IMR-90 (cell line): ENCODE data around the gene DYNC2LI1. TPM values are rescaled to one million over a fixed set of nuclear protein-coding genes. Genes with fewer than 3 reads are reported as not detected.

Experiments used
- ATAC-seq: fragments of 200-7000 bp; cut with Tn5 transposase; 2 replicates; pipeline ENCODE4 v1.9.1; 2020; ENCODE audit warnings: low read depth, mild to moderate bottlenecking, moderate library complexity
- BruUV-seq: library from RNA; stranded (reverse); fragments of 400-500 nt; replicated peaks from 2 replicates; lab custom pipeline; 2021; lab: Mats Ljungman, UMichigan
- CTCF ChIA-PET: fragments of 300-600 bp; formaldehyde crosslinking; extraction: SDS; loops from one replicate; lab custom pipeline; 2021; ENCODE audit warnings: antibody characterized with exemption; lab: Yijun Ruan, JAX
- POLR2A ChIA-PET: fragments of 300-600 bp; sonication (Branson Sonifier 250); formaldehyde crosslinking; loops from one replicate; lab custom pipeline; 2022; ENCODE audit warnings: antibody characterized with exemption; ENCODE audit not compliant: unreplicated experiment; lab: Charles Lee
- DNase-seq: peaks from one replicate; pipeline ENCODE4 v3.0.0; 2013
- H2AFZ ChIP-seq: replicated peaks from 2 replicates; pipeline ENCODE3; 2013; ENCODE audit warnings: low read length, mild to moderate bottlenecking; ENCODE audit not compliant: poor library complexity
- H2AK5ac ChIP-seq: 2 replicates; pipeline ENCODE4 v1.6.1; 2013; ENCODE audit warnings: low read depth, low read length, inconsistent platforms
- H2AK9ac ChIP-seq: replicated peaks from 2 replicates; pipeline ENCODE3; 2013; ENCODE audit warnings: mild to moderate bottlenecking, low read depth, low read length, moderate library complexity; ENCODE audit not compliant: poor library complexity
- H2BK120ac ChIP-seq: 2 replicates; pipeline ENCODE4 v1.6.1; 2013; ENCODE audit warnings: low read depth, low read length, inconsistent platforms
- H2BK15ac ChIP-seq: 3 replicates; pipeline ENCODE4 v1.6.1; 2013; ENCODE audit warnings: low read depth, low read length, inconsistent platforms
- H2BK20ac ChIP-seq: 2 replicates; pipeline ENCODE4 v1.6.1; 2013; ENCODE audit warnings: low read depth, mild to moderate bottlenecking, inconsistent platforms, low read length, moderate library complexity
- H2BK5ac ChIP-seq: 2 replicates; pipeline ENCODE4 v1.6.1; 2013; ENCODE audit warnings: mild to moderate bottlenecking, low read depth, low read length, inconsistent platforms; ENCODE audit not compliant: poor library complexity, severe bottlenecking
- H3K14ac ChIP-seq: replicated peaks from 2 replicates; pipeline ENCODE4 v1.6.1; 2013; ENCODE audit warnings: low read depth, low read length, inconsistent platforms
- H3K18ac ChIP-seq: 2 replicates; pipeline ENCODE4 v1.6.1; 2013; ENCODE audit warnings: low read depth, low read length, control low read depth
- H3K23ac ChIP-seq: 2 replicates; pipeline ENCODE4 v1.6.1; 2013; ENCODE audit warnings: low read depth, low read length, inconsistent platforms
- H3K27ac ChIP-seq: 2 replicates; pipeline ENCODE4 v1.5.1; 2013; ENCODE audit warnings: mild to moderate bottlenecking, control low read depth, low read length; ENCODE audit not compliant: insufficient read depth
- H3K27me3 ChIP-seq: 2 replicates; pipeline ENCODE4 v1.6.1; 2013; ENCODE audit warnings: low read length; ENCODE audit not compliant: control insufficient read depth, insufficient read depth
- H3K36me3 ChIP-seq: 2 replicates; pipeline ENCODE4 v1.6.1; 2013; ENCODE audit warnings: low read length, mixed read lengths; ENCODE audit not compliant: control insufficient read depth, insufficient read depth
- H3K4ac ChIP-seq: 2 replicates; pipeline ENCODE4 v1.6.1; 2013; ENCODE audit warnings: low read depth, low read length, inconsistent platforms
- H3K4me1 ChIP-seq: 2 replicates; pipeline ENCODE4 v1.6.1; 2013; ENCODE audit warnings: low read length, mixed read lengths; ENCODE audit not compliant: control insufficient read depth, insufficient read depth
- H3K4me2 ChIP-seq: 2 replicates; pipeline ENCODE4 v1.6.1; 2013; ENCODE audit warnings: low read depth, mild to moderate bottlenecking, control low read depth, low read length, moderate library complexity
- H3K4me3 ChIP-seq: 2 replicates; pipeline ENCODE4 v1.5.1; 2013; ENCODE audit warnings: low read depth, mild to moderate bottlenecking, control low read depth, low read length, moderate library complexity; ENCODE audit not compliant: insufficient read depth
- H3K56ac ChIP-seq: 2 replicates; pipeline ENCODE4 v1.6.1; 2013; ENCODE audit warnings: low read length, inconsistent platforms; ENCODE audit not compliant: insufficient read depth; ENCODE audit errors: extremely low read depth
- H3K79me1 ChIP-seq, 2 experiments: 2 replicates each; pipeline ENCODE4 v1.6.1; 2013; ENCODE audit warnings: low read length in 2 of 2, inconsistent platforms in 1 of 2, low read depth in 1 of 2
- H3K9ac ChIP-seq: 2 replicates; pipeline ENCODE4 v1.6.1; 2013; ENCODE audit warnings: low read depth, low read length, control low read depth
- H3K9me1 ChIP-seq: 2 replicates; pipeline ENCODE4 v1.6.1; 2013; ENCODE audit warnings: low read length, inconsistent platforms; ENCODE audit not compliant: insufficient read depth
- H3K9me3 ChIP-seq: 2 replicates; pipeline ENCODE4 v1.6.1; 2013; ENCODE audit warnings: low read length; ENCODE audit not compliant: control insufficient read depth, insufficient read depth
- H4K20me1 ChIP-seq: 2 replicates; pipeline ENCODE4 v1.6.1; 2013; ENCODE audit warnings: low read length, inconsistent platforms; ENCODE audit not compliant: insufficient read depth
- H4K5ac ChIP-seq: 2 replicates; pipeline ENCODE4 v1.6.1; 2013; ENCODE audit warnings: mild to moderate bottlenecking, low read depth, low read length, control low read depth
- H4K8ac ChIP-seq, 2 experiments: 2 replicates each; pipeline ENCODE4 v1.6.1; 2013; ENCODE audit warnings: low read depth in 2 of 2, low read length in 2 of 2, control low read depth in 1 of 2, inconsistent platforms in 1 of 2
- H4K91ac ChIP-seq: 2 replicates; pipeline ENCODE4 v1.6.1; 2013; ENCODE audit warnings: low read depth, low read length, inconsistent platforms; ENCODE audit not compliant: insufficient read depth
- BHLHE40 ChIP-seq: fragments of 150-350 bp; IDR thresholded peaks from 2 replicates; pipeline ENCODE4 v1.6.1; 2016; ENCODE audit warnings: mild to moderate bottlenecking, low read depth, low read length
- CEBPB ChIP-seq: IDR thresholded peaks from 2 replicates; pipeline ENCODE4 v1.6.1; 2012; ENCODE audit warnings: low read depth, low read length, improper control_type of control experiment
- CTCF ChIP-seq: conservative IDR thresholded peaks from 2 replicates; pipeline ENCODE4 v1.5.1; 2012; ENCODE audit warnings: mild to moderate bottlenecking, low read depth, low read length, improper control_type of control experiment
- ELK1 ChIP-seq: fragments of 150-350 bp; IDR thresholded peaks from 2 replicates; pipeline ENCODE4 v1.6.1; 2016; ENCODE audit warnings: low read depth, mild to moderate bottlenecking, low read length, moderate library complexity, borderline replicate concordance
- FOS ChIP-seq: fragments of 150-350 bp; IDR thresholded peaks from 2 replicates; pipeline ENCODE4 v1.6.1; 2016; ENCODE audit warnings: low read depth, low read length
- MAFK ChIP-seq: IDR thresholded peaks from 2 replicates; pipeline ENCODE4 v1.6.1; 2012; ENCODE audit warnings: low read depth, low read length, improper control_type of control experiment
- MAZ ChIP-seq: IDR thresholded peaks from 2 replicates; pipeline ENCODE4 v1.6.1; 2012; ENCODE audit warnings: low read depth, mild to moderate bottlenecking, low read length, improper control_type of control experiment, moderate library complexity, borderline replicate concordance
- POLR2A ChIP-seq: IDR thresholded peaks from 2 replicates; pipeline ENCODE4 v1.6.1; 2012; ENCODE audit warnings: mild to moderate bottlenecking, low read depth, low read length
- RCOR1 ChIP-seq: IDR thresholded peaks from 2 replicates; pipeline ENCODE4 v1.6.1; 2012; ENCODE audit warnings: mild to moderate bottlenecking, low read length, improper control_type of control experiment; ENCODE audit not compliant: insufficient replicate concordance
- USF2 ChIP-seq: fragments of 150-350 bp; IDR thresholded peaks from 2 replicates; pipeline ENCODE4 v1.6.1; 2017; ENCODE audit warnings: mild to moderate bottlenecking, antibody characterized with exemption, low read length, low read depth
- WGBS, 2 experiments: methylation state at CpG; one replicate each; pipeline versions ENCODE4 v1.1.5 to v1.1.7; 2013; ENCODE audit warnings: missing lambda C conversion rate in 2 of 2; ENCODE audit not compliant: insufficient read length in 1 of 2; ENCODE audit errors: extremely low coverage in 2 of 2; 5-methylcytosine and 5-hydroxymethylcytosine counted together
- dilution Hi-C: fragments of 300-500 bp; cut with HindIII; formaldehyde crosslinking; loops from one replicate; pipeline ENCODE4 v1.14.3; 2018; ENCODE audit warnings: low sequenced_read_pairs; ENCODE audit not compliant: unreplicated experiment
- in situ Hi-C: fragments of 300-500 bp; cut with MboI; formaldehyde crosslinking; loops from 3 replicates; pipeline ENCODE4 v1.14.3; 2019; ENCODE audit warnings: low sequenced_read_pairs, inconsistent platforms, mixed read lengths
- intact Hi-C: fragments of 100-400 bp; cut with micrococcal nuclease; formaldehyde crosslinking; loops from 2 replicates; pipeline ENCODE4 v1.10.0; 2022
- polyA plus RNA-seq, 3 experiments: library from polyadenylated mRNA; depleted of rRNA; stranded (reverse); fragments of >200 nt; gene quantifications; 2 replicates each; pipeline ENCODE4 v1.2.3, GENCODE V29; 2012; ENCODE audit warnings: low replicate concordance in 1 of 3
- total RNA-seq: library from RNA; depleted of rRNA; stranded (reverse); fragments of >200 nt; gene quantifications from 2 replicates; pipeline ENCODE4 v1.2.3, GENCODE V29; 2012

The DYNC2LI1 gene
- total and polyA plus RNA-seq, 2 of the 4 experiments (the other 2 are of a cell fraction) = 5.2 to 10.4 TPM

- no peak overlapping the region for H3K4me3 ChIP-seq
- H3K9me1 ChIP-seq = no peaks in the 10 kb centered on the region
- 0 out of 2 replicates have a peak, but pooled peaks cover 2% of the 10 kb centered on the region for H3K36me3 ChIP-seq
- H3K23ac ChIP-seq = no peak overlapping the region
- BruUV-seq = no TSS peak
- H4K20me1 ChIP-seq = no peaks in the 10 kb centered on the region
- no peak overlapping the region for H2BK20ac ChIP-seq
- H3K9ac ChIP-seq = no peak overlapping the region
- H3K56ac ChIP-seq = no peak overlapping the region
- no peak overlapping the region for H2BK120ac ChIP-seq
- ATAC-seq (no peak; the same call in 1 of the 2 replicates), DNase-seq (no peak)
- CTCF ChIA-PET = no interaction called here
- H3K4me1 ChIP-seq = peaks cover 3% of the 10 kb centered on the region; the same call in 1 of the 2 replicates
- H3K9me3 ChIP-seq = no peaks in the 10 kb centered on the region
- dilution Hi-C loops (no loop called here), intact Hi-C loops (no loop called here), in situ Hi-C loops (no loop called here)
- H3K27me3 ChIP-seq = no peaks in the 10 kb centered on the region
- no peak overlapping the region; the same call in 1 of the 2 replicates for H3K4me2 ChIP-seq
- no peaks in the 10 kb centered on the region for H3K79me1 ChIP-seq
- no peak overlapping the region for H2BK5ac ChIP-seq
- H4K5ac ChIP-seq = no peak overlapping the region
- no peak overlapping the region for H4K8ac ChIP-seq
- H2AK9ac ChIP-seq = no peak overlapping the region
- no CpG with 5 or more reads among the region's 2 CpGs for whole genome bisulfite sequencing, 2 experiments
- H2AFZ ChIP-seq = peak overlapping the region; percentile 7
- POLR2A ChIA-PET = no interaction called here
- H2BK15ac ChIP-seq = no peak overlapping the region
- no peak overlapping the region for H3K18ac ChIP-seq
- H3K14ac ChIP-seq = no peak overlapping the region
- H2AK5ac ChIP-seq = no peak overlapping the region
- H3K4ac ChIP-seq = no peak overlapping the region
- TF ChIP-seq BHLHE40 = no peak
- TF ChIP-seq CTCF = no peak
- TF ChIP-seq MAZ = no peak
- no peak for TF ChIP-seq USF2
- TF ChIP-seq RCOR1 = no peak
- no peak for TF ChIP-seq MAFK
- TF ChIP-seq ELK1 = no peak
- TF ChIP-seq CEBPB = no peak
- no peak for TF ChIP-seq POLR2A
- no peak for TF ChIP-seq FOS
- H4K91ac ChIP-seq = no peak overlapping the region
- peak overlapping the region; percentile 40; the same call in 1 of the 2 replicates for H3K27ac ChIP-seq
Measured at GRCh38 chr2:43791035-43791765, 17.4 kb downstream of the DYNC2LI1 start.
